22Rv1 (cell line): ENCODE results near the gene CIRBP.

Experiments used
- CTCF ChIP-seq: fragments of 450-650 bp; IDR thresholded peaks from 2 replicates; pipeline ENCODE4 v1.5.1; 2017; ENCODE audit warnings: mild to moderate bottlenecking
- ZFX ChIP-seq: fragments of 450-650 bp; IDR thresholded peaks from 2 replicates; pipeline ENCODE4 v1.6.1; 2017; ENCODE audit warnings: antibody characterized with exemption, borderline replicate concordance

- TF ChIP-seq CTCF (no peak), ZFX (no peak)
These were observed 53.3 kb downstream of the CIRBP start for GRCh38 chr19:1322198-1322981.
